Stimulated activated naive CD8-positive, alpha-beta T cell treated with anti-CD3 and anti-CD28 coated beads, Interleukin-15, amount 100 ng/mL, for 72 hours (primary cell): Measurements from ENCODE around the gene GIMAP6.
A peak's percentile ranks its signal among the peaks of the same experiment; 100 is the strongest.
"Not testable (repeated sequence)": the region's sequence is repeated elsewhere in the genome, so short reads cannot be mapped to it uniquely, and the experiment has no call there.

Experiments used
- ATAC-seq: fragments of 150-1000 bp; cut with Tn5 transposase; 2 replicates; pipeline ENCODE4 v1.10.0; 2021; ENCODE audit warnings: mild to moderate bottlenecking, moderate library complexity
- DNase-seq, 2 donors: peaks; one replicate each; pipeline ENCODE4 v3.0.0; 2021 to 2022
- H3K27ac Mint-ChIP-seq, 2 donors: one replicate each; pipeline ENCODE4 v1.8.0; 2022; ENCODE audit warnings: mild to moderate bottlenecking in 2 of 2, mixed read lengths in 2 of 2, moderate library complexity in 2 of 2
- H3K27me3 Mint-ChIP-seq: one replicate; pipeline ENCODE4 v1.8.0; 2022; ENCODE audit warnings: mixed read lengths
- H3K4me1 Mint-ChIP-seq: one replicate; pipeline ENCODE4 v1.8.0; 2022; ENCODE audit warnings: mild to moderate bottlenecking, mixed read lengths
- H3K4me3 Mint-ChIP-seq, 2 donors: one replicate each; pipeline ENCODE4 v1.8.0; 2022; ENCODE audit warnings: mild to moderate bottlenecking in 2 of 2, mixed read lengths in 2 of 2, moderate library complexity in 1 of 2
- H3K9me3 Mint-ChIP-seq, 2 donors: one replicate each; pipeline ENCODE4 v1.8.0; 2022; ENCODE audit warnings: mixed read lengths in 2 of 2

GIMAP6 gene

GRCh38 chr7:150631866-150632864 lies at the start of gene GIMAP6:
Gene GIMAP6, minus strand, starts transcription at chr7:150632385. Its CDS starts 2,243 bp downstream, at chr7:150630142.
- Mint-ChIP-seq H3K9me3 (peaks cover 24 to 31% of the 10 kb centered on the region in 2 donors), H3K27ac (peak within 1 kb of the TSS; percentile 49 to 98), H3K27me3 (no peaks in the 10 kb centered on the region), H3K4me1 (peaks cover 60% of the 10 kb centered on the region), H3K4me3 (peak within 1 kb of the TSS; percentile 79 to 97)
- peak; percentile 75 for ATAC-seq
- peak; percentile 34 to 50 for DNase-seq

GRCh38 chr7:150680364-150680763 lies 48.2 kb upstream of the GIMAP6 start:
- H3K4me1 Mint-ChIP-seq = peaks cover 84% of the 10 kb centered on the region
- DNase-seq, ATAC-seq, H3K27me3 Mint-ChIP-seq, H3K27ac Mint-ChIP-seq: not testable (repeated sequence)
- peaks cover 26 to 49% of the 10 kb centered on the region in 2 donors for H3K9me3 Mint-ChIP-seq
- peak overlapping the region in 1 of 2 donors; percentile 33 for H3K4me3 Mint-ChIP-seq

DNA sequence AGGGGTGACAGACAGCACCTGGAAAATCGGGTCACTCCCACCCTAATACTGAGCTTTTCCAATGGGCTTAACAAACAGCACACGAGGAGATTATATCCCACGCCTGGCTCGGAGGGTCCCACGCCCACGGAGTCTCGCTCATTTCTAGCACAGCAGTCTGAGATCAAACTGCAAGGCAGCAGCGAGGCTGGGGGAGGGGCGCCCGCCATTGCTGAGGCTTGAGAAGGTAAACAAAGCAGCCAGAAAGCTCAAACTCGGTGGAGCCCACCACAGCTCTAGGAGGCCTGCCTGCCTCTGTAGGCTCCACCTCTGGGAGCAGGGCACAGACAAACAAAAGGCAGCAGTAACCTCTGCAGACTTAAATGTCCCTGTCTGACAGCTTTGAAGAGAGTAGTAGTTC lies 46.4 kb upstream of the GIMAP6 start:
- ATAC-seq, DNase-seq, H3K27me3 Mint-ChIP-seq: not testable (repeated sequence)
- H3K4me1 Mint-ChIP-seq = peaks cover 74% of the 10 kb centered on the region
- H3K4me3 Mint-ChIP-seq = peak overlapping the region; percentile 53 to 78
- H3K27ac Mint-ChIP-seq = peak overlapping the region; percentile 2 to 67
- peaks cover 26 to 49% of the 10 kb centered on the region in 2 donors for H3K9me3 Mint-ChIP-seq

DNA sequence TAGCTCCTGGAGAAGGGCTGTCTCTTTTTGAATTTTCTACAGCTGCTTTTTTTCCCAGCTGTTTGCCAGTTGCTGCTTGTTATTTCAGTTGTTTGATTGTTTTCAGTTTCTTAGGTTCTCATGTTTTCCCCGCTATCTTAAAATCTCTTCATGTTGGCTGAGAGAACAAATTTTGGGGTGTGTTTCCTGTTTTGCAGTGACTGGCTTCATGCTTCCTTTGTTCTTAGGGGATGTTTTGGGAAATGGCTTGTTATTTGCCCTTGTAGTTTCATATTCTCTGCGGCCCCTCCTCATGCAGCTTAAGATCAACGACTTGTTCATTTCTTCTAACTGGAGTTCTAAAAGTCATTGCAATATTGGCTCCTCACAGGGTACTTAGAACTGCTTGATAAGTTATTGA lies 44.7 kb upstream of the GIMAP6 start:
- peaks cover 13 to 48% of the 10 kb centered on the region in 2 donors for H3K9me3 Mint-ChIP-seq
- peak; percentile 33 for ATAC-seq
- peaks cover 73% of the 10 kb centered on the region for H3K4me1 Mint-ChIP-seq
- H3K4me3 Mint-ChIP-seq = peak overlapping the region; percentile 78 to 82
- H3K27me3 Mint-ChIP-seq, DNase-seq: not testable (repeated sequence)
- H3K27ac Mint-ChIP-seq = peak overlapping the region; percentile 43 to 75

GRCh38 chr7:150676276-150676675 lies 44.1 kb upstream of the GIMAP6 start:
- not testable (repeated sequence) for DNase-seq, ATAC-seq, H3K27me3 Mint-ChIP-seq
- peaks cover 13 to 43% of the 10 kb centered on the region in 2 donors for H3K9me3 Mint-ChIP-seq
- peak overlapping the region; percentile 43 to 75 for H3K27ac Mint-ChIP-seq
- H3K4me1 Mint-ChIP-seq = peaks cover 73% of the 10 kb centered on the region
- H3K4me3 Mint-ChIP-seq = peak overlapping the region; percentile 78 to 82

DNA sequence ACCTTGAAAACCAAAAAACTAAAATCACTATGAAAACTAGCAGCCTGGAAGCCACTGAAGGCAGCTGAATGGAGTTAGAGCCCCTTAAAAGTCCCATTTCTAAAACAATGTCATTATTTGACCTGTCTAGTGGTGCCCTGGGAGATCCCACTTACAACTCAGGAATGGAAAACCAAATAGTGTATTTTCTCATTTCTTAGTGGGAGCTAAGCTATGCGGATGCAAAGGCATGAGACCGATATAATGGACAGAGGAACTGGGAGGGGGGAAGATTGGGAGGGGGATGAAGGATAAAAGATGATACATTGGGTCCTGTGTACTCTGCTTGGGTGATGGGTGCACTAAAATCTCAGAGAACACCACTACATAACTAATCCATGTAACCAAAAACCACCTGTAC lies 43.5 kb upstream of the GIMAP6 start:
- no peak for DNase-seq
- H3K9me3 Mint-ChIP-seq = peaks cover 10 to 38% of the 10 kb centered on the region in 2 donors
- no peaks in the 10 kb centered on the region for H3K27me3 Mint-ChIP-seq
- H3K4me3 Mint-ChIP-seq = peak overlapping the region; percentile 8 to 17
- peaks cover 73% of the 10 kb centered on the region for H3K4me1 Mint-ChIP-seq
- no peak for ATAC-seq
- peak overlapping the region in 1 of 2 donors; percentile 4 for H3K27ac Mint-ChIP-seq

- H3K27me3 Mint-ChIP-seq, ATAC-seq, H3K4me3 Mint-ChIP-seq, H3K27ac Mint-ChIP-seq, DNase-seq: not testable (repeated sequence)
- Mint-ChIP-seq H3K4me1 (peaks cover 71% of the 10 kb centered on the region), H3K9me3 (peaks cover 12 to 21% of the 10 kb centered on the region in 2 donors)
These were observed 39.8 kb upstream of the GIMAP6 start for GRCh38 chr7:150671798-150672585.

DNA sequence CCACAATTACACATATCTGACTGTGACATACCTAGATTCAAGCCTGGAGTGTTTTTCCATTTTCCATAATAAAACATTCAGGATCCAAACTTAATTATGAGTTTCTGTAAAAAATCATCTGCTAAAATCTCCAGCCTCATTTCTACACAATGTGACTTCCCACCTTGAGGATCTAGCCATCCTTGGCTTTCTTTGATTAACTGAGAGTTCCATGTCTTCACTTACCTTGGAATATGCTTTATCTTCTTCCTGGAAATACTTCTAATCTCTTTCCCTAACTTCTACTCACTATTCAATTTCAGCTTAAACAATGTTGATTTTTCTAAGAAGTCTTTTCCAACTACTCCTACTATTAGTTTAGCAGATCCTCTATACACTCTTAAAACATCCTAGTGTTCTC lies 36.8 kb upstream of the GIMAP6 start:
- H3K9me3 Mint-ChIP-seq = peaks cover 15 to 21% of the 10 kb centered on the region in 2 donors
- H3K4me1 Mint-ChIP-seq = peaks cover 77% of the 10 kb centered on the region
- DNase-seq (no peak), ATAC-seq (no peak)
- H3K4me3 Mint-ChIP-seq = peak overlapping the region in 1 of 2 donors; percentile 71
- H3K27me3 Mint-ChIP-seq = no peaks in the 10 kb centered on the region
- H3K27ac Mint-ChIP-seq = peak overlapping the region in 1 of 2 donors; percentile 87

- Mint-ChIP-seq H3K4me1 (peaks cover 82% of the 10 kb centered on the region), H3K27ac (peak overlapping the region; percentile 96 to 99), H3K4me3 (peak overlapping the region; percentile 2 to 71), H3K9me3 (peaks cover 16 to 21% of the 10 kb centered on the region in 2 donors), H3K27me3 (no peaks in the 10 kb centered on the region)
- ATAC-seq = peak; percentile 86
- peak; percentile 67 to 85 for DNase-seq
These were observed 36.3 kb upstream of the GIMAP6 start for GRCh38 chr7:150668472-150668911.

GRCh38 chr7:150666412-150666811 lies 34.2 kb upstream of the GIMAP6 start:
- Mint-ChIP-seq H3K4me3 (peak overlapping the region; percentile 43 to 76), H3K4me1 (peaks cover 87% of the 10 kb centered on the region), H3K9me3 (peaks cover 8 to 16% of the 10 kb centered on the region in 2 donors), H3K27me3 (no peaks in the 10 kb centered on the region), H3K27ac (peak overlapping the region; percentile 31 to 99)
- no peak for DNase-seq
- ATAC-seq = no peak

- Mint-ChIP-seq H3K9me3 (peaks cover 8 to 17% of the 10 kb centered on the region in 2 donors), H3K27me3 (no peaks in the 10 kb centered on the region), H3K4me1 (peaks cover 87% of the 10 kb centered on the region), H3K27ac (peak overlapping the region; percentile 98 to 99), H3K4me3 (peak overlapping the region; percentile 66 to 76)
- DNase-seq (peak in 1 of 2 donors; percentile 33), ATAC-seq (peak; percentile 27)
These were observed 33.7 kb upstream of the GIMAP6 start for GRCh38 chr7:150665896-150666295.

DNA sequence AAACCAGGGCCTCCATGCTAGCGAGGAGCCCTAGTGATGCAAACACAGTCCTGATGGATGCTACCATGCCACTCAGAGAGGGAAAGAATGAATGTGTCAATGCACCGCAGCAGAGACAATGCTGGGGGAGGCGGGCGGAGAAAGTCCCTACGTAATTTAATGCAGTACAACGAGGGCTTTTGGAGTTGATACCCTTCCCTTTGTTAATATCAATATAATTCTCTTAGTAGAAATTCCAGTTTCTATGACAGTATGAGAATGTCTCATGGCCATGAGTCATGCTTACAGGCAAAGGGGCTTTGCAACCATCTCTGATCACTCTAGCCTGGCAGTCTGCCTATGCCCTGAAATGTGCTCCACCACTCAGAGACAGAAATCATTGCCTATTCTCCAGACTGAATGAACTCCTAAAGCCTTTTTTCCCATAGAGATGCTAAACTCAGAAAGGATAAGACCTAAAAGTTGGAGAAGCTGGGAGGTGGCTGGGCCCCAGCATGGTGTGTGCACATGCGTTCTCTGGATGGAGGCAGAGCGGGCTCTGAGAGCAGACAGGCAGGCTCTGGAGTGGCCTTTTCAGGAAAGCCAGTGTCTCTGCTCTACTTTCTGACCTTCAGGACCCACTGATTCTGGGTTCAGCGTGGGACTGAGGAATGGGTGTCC lies 33.0 kb upstream of the GIMAP6 start:
- H3K27me3 Mint-ChIP-seq = no peaks in the 10 kb centered on the region
- peaks cover 8 to 19% of the 10 kb centered on the region in 2 donors for H3K9me3 Mint-ChIP-seq
- DNase-seq = peak; percentile 48 to 80
- H3K4me1 Mint-ChIP-seq = peaks cover 85% of the 10 kb centered on the region
- peak overlapping the region; percentile 98 to 99 for H3K27ac Mint-ChIP-seq
- peak overlapping the region; percentile 66 to 76 for H3K4me3 Mint-ChIP-seq
- peak; percentile 59 for ATAC-seq

DNA sequence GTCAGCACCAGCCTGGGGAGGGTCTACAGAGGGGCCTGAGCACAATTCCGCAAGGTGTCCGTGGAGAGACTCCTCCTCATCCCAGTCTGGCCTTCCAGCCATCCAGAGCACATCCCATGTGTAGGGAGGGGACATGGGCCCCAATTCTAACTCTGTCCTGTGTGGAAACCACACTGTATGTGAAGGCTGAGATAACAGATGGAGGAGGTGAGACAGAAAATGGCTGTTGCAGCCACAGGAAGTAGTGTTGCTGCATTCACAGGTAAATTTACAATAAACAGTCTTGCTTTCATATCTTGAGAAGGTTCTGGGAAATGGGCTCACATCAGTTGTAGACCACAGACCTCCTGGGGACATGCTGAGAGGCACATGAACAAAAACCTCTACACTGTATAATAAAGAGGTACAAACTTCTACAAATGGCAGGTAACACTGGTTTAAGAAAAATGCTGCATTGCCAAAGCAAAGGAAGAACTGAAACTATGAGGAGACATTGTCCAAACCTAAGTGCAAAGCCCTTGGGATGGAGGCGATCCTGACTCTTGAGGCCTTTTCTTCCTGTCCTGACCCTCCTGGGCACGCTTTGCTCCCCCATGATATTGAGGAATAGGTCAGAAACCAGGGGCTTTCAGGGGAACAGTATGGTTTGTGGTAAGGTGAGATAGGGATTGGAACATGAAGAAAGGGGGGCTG lies 31.8 kb upstream of the GIMAP6 start:
- Mint-ChIP-seq H3K27ac (peak overlapping the region; percentile 98 to 99), H3K4me3 (peak overlapping the region; percentile 60 to 76), H3K9me3 (peaks cover 10 to 14% of the 10 kb centered on the region in 2 donors), H3K4me1 (peaks cover 81% of the 10 kb centered on the region), H3K27me3 (no peaks in the 10 kb centered on the region)
- peak; percentile 55 for ATAC-seq
- DNase-seq = peak in 1 of 2 donors; percentile 71

DNA sequence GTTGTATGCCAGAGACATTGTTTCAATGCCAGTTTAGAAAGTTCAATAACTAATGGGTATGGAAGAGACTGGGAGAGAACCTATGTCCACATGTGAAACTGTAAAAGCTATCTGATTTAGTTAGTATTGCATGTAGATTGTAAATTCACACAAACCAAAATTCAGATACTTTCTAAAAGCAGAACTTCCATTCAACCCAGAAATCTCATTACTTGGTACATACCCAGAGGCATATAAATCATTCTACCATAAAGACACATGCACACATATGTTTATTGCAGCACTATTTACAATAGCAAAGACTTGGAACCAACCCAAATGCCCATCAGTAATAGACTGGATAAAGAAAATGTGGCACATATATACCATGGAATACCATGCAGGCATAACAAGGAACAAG lies 30.6 kb upstream of the GIMAP6 start:
- peaks cover 69% of the 10 kb centered on the region for H3K4me1 Mint-ChIP-seq
- not testable (repeated sequence) for ATAC-seq, DNase-seq, H3K27me3 Mint-ChIP-seq
- peaks cover 7 to 17% of the 10 kb centered on the region in 2 donors for H3K9me3 Mint-ChIP-seq
- peak overlapping the region; percentile 52 for H3K4me3 Mint-ChIP-seq
- H3K27ac Mint-ChIP-seq = peak overlapping the region in 1 of 2 donors; percentile 99
